Activated naive CD4-positive, alpha-beta T cell treated with anti-CD3 and anti-CD28 coated beads, Interleukin-2, amount 50 U/mL, for 24 hours (primary cell): ENCODE data around the gene CDC25B.

Experiments
- H3K27ac Mint-ChIP-seq: one replicate; pipeline ENCODE4 v1.8.0; 2021; ENCODE audit warnings: mild to moderate bottlenecking, mixed read lengths
- H3K27me3 Mint-ChIP-seq: one replicate; pipeline ENCODE4 v1.8.0; 2021; ENCODE audit warnings: mixed read lengths
- H3K36me3 Mint-ChIP-seq: one replicate; pipeline ENCODE4 v1.8.0; 2021; ENCODE audit warnings: mixed read lengths
- H3K4me1 Mint-ChIP-seq: one replicate; pipeline ENCODE4 v1.8.0; 2021; ENCODE audit warnings: mixed read lengths
- H3K4me3 Mint-ChIP-seq: one replicate; pipeline ENCODE4 v1.8.0; 2021; ENCODE audit warnings: mild to moderate bottlenecking, mixed read lengths
- H3K9me3 Mint-ChIP-seq: one replicate; pipeline ENCODE4 v1.8.0; 2021; ENCODE audit warnings: mixed read lengths

Gene CDC25B

GRCh38 chr20:3777381-3777715 is 18.8 kb upstream of the CDC25B start:
- Mint-ChIP-seq H3K27ac (no peak overlapping the region), H3K4me1 (peaks cover 40% of the 10 kb centered on the region), H3K9me3 (no peaks in the 10 kb centered on the region), H3K4me3 (peak overlapping the region; percentile 75), H3K36me3 (no peaks in the 10 kb centered on the region), H3K27me3 (no peaks in the 10 kb centered on the region)

GRCh38 chr20:3777716-3778629 is 18.1 kb upstream of the CDC25B start:
- no peak overlapping the region for H3K27ac Mint-ChIP-seq
- H3K4me1 Mint-ChIP-seq: peaks cover 40% of the 10 kb centered on the region
- H3K36me3 Mint-ChIP-seq: no peaks in the 10 kb centered on the region
- H3K4me3 Mint-ChIP-seq: peak overlapping the region; percentile 75
- no peaks in the 10 kb centered on the region for H3K9me3 Mint-ChIP-seq
- H3K27me3 Mint-ChIP-seq: no peaks in the 10 kb centered on the region

GRCh38 chr20:3778976-3779375 is 17.1 kb upstream of the CDC25B start:
- Mint-ChIP-seq H3K9me3 (no peaks in the 10 kb centered on the region), H3K27ac (no peak overlapping the region), H3K4me3 (peak overlapping the region; percentile 60), H3K4me1 (peaks cover 45% of the 10 kb centered on the region), H3K36me3 (peaks cover 2% of the 10 kb centered on the region), H3K27me3 (no peaks in the 10 kb centered on the region)

GRCh38 chr20:3781153-3781910 is 14.8 kb upstream of the CDC25B start, which contains the start of gene SPEF1:
Gene SPEF1 (minus strand): TSS chr20:3781448. CDS start chr20:3781287, 161 bp downstream.
- Mint-ChIP-seq H3K4me1 (peaks cover 55% of the 10 kb centered on the region), H3K4me3 (peak within 1 kb of the TSS; percentile 77)

GRCh38 chr20:3782597-3782996 is 13.5 kb upstream of the CDC25B start:
- no peaks in the 10 kb centered on the region for H3K27me3 Mint-ChIP-seq
- peak overlapping the region; percentile 55 for H3K27ac Mint-ChIP-seq
- no peak overlapping the region for H3K4me3 Mint-ChIP-seq
- H3K9me3 Mint-ChIP-seq: no peaks in the 10 kb centered on the region
- H3K4me1 Mint-ChIP-seq: peaks cover 51% of the 10 kb centered on the region
- peaks cover 4% of the 10 kb centered on the region for H3K36me3 Mint-ChIP-seq

More at GRCh38 chr20:3781153-3781910, 14.8 kb upstream of the CDC25B start, which contains the start of gene SPEF1:
- no peaks in the 10 kb centered on the region for H3K27me3 Mint-ChIP-seq
- peak within 1 kb of the TSS; percentile 70 for H3K27ac Mint-ChIP-seq
- peaks cover 4% of the 10 kb centered on the region for H3K36me3 Mint-ChIP-seq
- H3K9me3 Mint-ChIP-seq: no peaks in the 10 kb centered on the region

GRCh38 chr20:3783068-3783489 is 13.0 kb upstream of the CDC25B start:
- Mint-ChIP-seq H3K4me1 (peaks cover 55% of the 10 kb centered on the region), H3K36me3 (peaks cover 4% of the 10 kb centered on the region), H3K9me3 (no peaks in the 10 kb centered on the region), H3K27ac (peak overlapping the region; percentile 55), H3K4me3 (no peak overlapping the region), H3K27me3 (no peaks in the 10 kb centered on the region)

- Mint-ChIP-seq H3K4me3 (no peak overlapping the region), H3K4me1 (peaks cover 57% of the 10 kb centered on the region), H3K9me3 (no peaks in the 10 kb centered on the region), H3K36me3 (peaks cover 4% of the 10 kb centered on the region), H3K27ac (no peak overlapping the region), H3K27me3 (no peaks in the 10 kb centered on the region)
These were observed 12.5 kb upstream of the CDC25B start for GRCh38 chr20:3783511-3784195.

GRCh38 chr20:3784216-3784853 is 11.8 kb upstream of the CDC25B start:
- Mint-ChIP-seq H3K36me3 (peaks cover 4% of the 10 kb centered on the region), H3K27me3 (no peaks in the 10 kb centered on the region), H3K4me1 (peaks cover 56% of the 10 kb centered on the region), H3K27ac (peak overlapping the region; percentile 17), H3K4me3 (peak overlapping the region; percentile 49), H3K9me3 (no peaks in the 10 kb centered on the region)

- Mint-ChIP-seq H3K4me3 (peak overlapping the region; percentile 49), H3K4me1 (peaks cover 52% of the 10 kb centered on the region), H3K27ac (peak overlapping the region; percentile 73), H3K27me3 (no peaks in the 10 kb centered on the region), H3K36me3 (peaks cover 4% of the 10 kb centered on the region), H3K9me3 (no peaks in the 10 kb centered on the region)
These were observed 11.3 kb upstream of the CDC25B start for GRCh38 chr20:3784863-3785239.

GRCh38 chr20:3785240-3786125 is 10.6 kb upstream of the CDC25B start:
- no peaks in the 10 kb centered on the region for H3K9me3 Mint-ChIP-seq
- peaks cover 50% of the 10 kb centered on the region for H3K4me1 Mint-ChIP-seq
- H3K36me3 Mint-ChIP-seq: peaks cover 4% of the 10 kb centered on the region
- H3K27ac Mint-ChIP-seq: peak overlapping the region; percentile 73
- peak overlapping the region; percentile 85 for H3K4me3 Mint-ChIP-seq
- no peaks in the 10 kb centered on the region for H3K27me3 Mint-ChIP-seq

GRCh38 chr20:3786126-3786484 is 10.0 kb upstream of the CDC25B start:
- Mint-ChIP-seq H3K27ac (peak overlapping the region; percentile 59), H3K27me3 (no peaks in the 10 kb centered on the region), H3K4me3 (peak overlapping the region; percentile 85), H3K9me3 (no peaks in the 10 kb centered on the region), H3K4me1 (peaks cover 44% of the 10 kb centered on the region), H3K36me3 (peaks cover 4% of the 10 kb centered on the region)

- H3K4me1 Mint-ChIP-seq: peaks cover 37% of the 10 kb centered on the region
- H3K4me3 Mint-ChIP-seq: peak within 1 kb of the TSS; percentile 85
- H3K27me3 Mint-ChIP-seq: no peaks in the 10 kb centered on the region
- H3K9me3 Mint-ChIP-seq: no peaks in the 10 kb centered on the region
- peaks cover 4% of the 10 kb centered on the region for H3K36me3 Mint-ChIP-seq
- peak within 1 kb of the TSS; percentile 59 for H3K27ac Mint-ChIP-seq
These were observed 9.3 kb upstream of the CDC25B start, which contains the start of gene CENPB for GRCh38 chr20:3786665-3787323. Gene CENPB (minus strand): TSS chr20:3786740. CDS start chr20:3786483, 257 bp downstream.

GRCh38 chr20:3787324-3788014 is 8.6 kb upstream of the CDC25B start:
- Mint-ChIP-seq H3K27ac (no peak overlapping the region), H3K27me3 (no peaks in the 10 kb centered on the region), H3K4me3 (peak overlapping the region; percentile 75), H3K4me1 (peaks cover 34% of the 10 kb centered on the region), H3K9me3 (no peaks in the 10 kb centered on the region), H3K36me3 (peaks cover 4% of the 10 kb centered on the region)
